Prostate gland (tissue), 2 donors: ENCODE data around the gene SGSM1.

ENCODE experiments used
- POLR2A ChIP-seq: fragments of 450-650 bp; IDR thresholded peaks from one replicate; pipeline ENCODE4 v1.6.1; 2016; ENCODE audit warnings: antibody characterized with exemption, mild to moderate bottlenecking
- TF ChIP-seq, protein P1 (sequence below), 4 experiments: fragments of 200-600 bp in 2 of 4; fragments of 450-650 bp in 2 of 4; sonication (generic) in 2 of 4; IDR thresholded peaks; 1 replicate in 3 of 4; 2 replicates in 1 of 4; pipeline ENCODE4 v1.5.1; 2016 to 2019; ENCODE audit warnings: antibody characterized with exemption in 4 of 4, mild to moderate bottlenecking in 2 of 4, moderate library complexity in 2 of 4

DNA sequence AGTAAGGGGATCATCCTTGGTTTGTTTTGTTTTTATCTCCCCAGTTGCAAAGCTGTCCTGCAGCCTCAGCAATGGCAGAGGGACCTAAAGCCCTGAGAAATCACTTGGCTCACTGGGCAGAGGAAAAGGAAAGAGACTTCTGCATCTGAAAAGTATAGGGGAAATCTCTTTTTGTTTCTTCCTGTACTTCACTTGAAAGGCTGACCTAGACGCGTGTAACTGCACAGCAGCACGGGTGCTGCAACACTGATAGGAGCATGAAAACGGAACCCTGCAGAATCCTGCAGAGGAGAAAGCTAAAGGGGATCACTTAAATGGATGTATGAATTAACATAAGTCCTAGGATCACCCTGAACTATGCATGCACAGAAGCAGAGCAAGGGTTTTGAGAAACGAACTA is 29.5 kb upstream of the SGSM1 start:
- TF ChIP-seq, protein P1, sequence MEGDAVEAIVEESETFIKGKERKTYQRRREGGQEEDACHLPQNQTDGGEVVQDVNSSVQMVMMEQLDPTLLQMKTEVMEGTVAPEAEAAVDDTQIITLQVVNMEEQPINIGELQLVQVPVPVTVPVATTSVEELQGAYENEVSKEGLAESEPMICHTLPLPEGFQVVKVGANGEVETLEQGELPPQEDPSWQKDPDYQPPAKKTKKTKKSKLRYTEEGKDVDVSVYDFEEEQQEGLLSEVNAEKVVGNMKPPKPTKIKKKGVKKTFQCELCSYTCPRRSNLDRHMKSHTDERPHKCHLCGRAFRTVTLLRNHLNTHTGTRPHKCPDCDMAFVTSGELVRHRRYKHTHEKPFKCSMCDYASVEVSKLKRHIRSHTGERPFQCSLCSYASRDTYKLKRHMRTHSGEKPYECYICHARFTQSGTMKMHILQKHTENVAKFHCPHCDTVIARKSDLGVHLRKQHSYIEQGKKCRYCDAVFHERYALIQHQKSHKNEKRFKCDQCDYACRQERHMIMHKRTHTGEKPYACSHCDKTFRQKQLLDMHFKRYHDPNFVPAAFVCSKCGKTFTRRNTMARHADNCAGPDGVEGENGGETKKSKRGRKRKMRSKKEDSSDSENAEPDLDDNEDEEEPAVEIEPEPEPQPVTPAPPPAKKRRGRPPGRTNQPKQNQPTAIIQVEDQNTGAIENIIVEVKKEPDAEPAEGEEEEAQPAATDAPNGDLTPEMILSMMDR (IDR thresholded peaks at IDR 0.05), result no peak
- TF ChIP-seq POLR2A, result no peak
